ENCODE measurements around the gene CDC6.

Gene CDC6

GRCh38 chr17:40319651-40320540 lies 32.2 kb downstream of the CDC6 start:
- peak overlapping the region; percentile 96 for H3K4me3 ChIP-seq (replicated peaks; ENCODE audit: low read depth, low read length)
- no peak for TF ChIP-seq CTCF (IDR thresholded peaks at IDR 0.05; ENCODE audit: low read length, missing control alignments)
- DNase-seq (ENCODE audit: low read depth): no peak

GRCh38 chr17:40320756-40321523 lies 33.3 kb downstream of the CDC6 start:
- peak overlapping the region; percentile 96 for H3K4me3 ChIP-seq (replicated peaks; ENCODE audit: low read depth, low read length)
- peak; percentile 57 for DNase-seq (ENCODE audit: low read depth)
- TF ChIP-seq CTCF (IDR thresholded peaks at IDR 0.05; ENCODE audit: low read length, missing control alignments): no peak

- peak overlapping the region; percentile 96 for H3K4me3 ChIP-seq (replicated peaks; ENCODE audit: low read depth, low read length)
- no peak for DNase-seq (ENCODE audit: low read depth)
- TF ChIP-seq CTCF (IDR thresholded peaks at IDR 0.05; ENCODE audit: low read length, missing control alignments): no peak
These were observed 33.8 kb downstream of the CDC6 start for GRCh38 chr17:40321524-40321929.

GRCh38 chr17:40321961-40322357 lies 34.3 kb downstream of the CDC6 start:
- no peak for DNase-seq (ENCODE audit: low read depth)
- TF ChIP-seq CTCF (IDR thresholded peaks at IDR 0.05; ENCODE audit: low read length, missing control alignments): no peak
- H3K4me3 ChIP-seq (replicated peaks; ENCODE audit: low read depth, low read length): peak overlapping the region; percentile 96

GRCh38 chr17:40322358-40323315 lies 35.0 kb downstream of the CDC6 start:
- peak; percentile 93 for DNase-seq (ENCODE audit: low read depth)
- TF ChIP-seq CTCF (IDR thresholded peaks at IDR 0.05; ENCODE audit: low read length, missing control alignments): no peak
- H3K4me3 ChIP-seq (replicated peaks; ENCODE audit: low read depth, low read length): peak overlapping the region; percentile 96

Measured in fibroblast of pulmonary artery (primary cell).